ENCODE data around the gene FZD10. TPM values are rescaled to one million over a fixed set of nuclear protein-coding genes. Genes with fewer than 3 reads are reported as not detected.

The FZD10 gene
- total and polyA plus RNA-seq, 2 of the 8 experiments (the other 6 are each of a cell fraction or from before 2014, with no cell fraction given): 0.11 to 0.60 TPM

DNA sequence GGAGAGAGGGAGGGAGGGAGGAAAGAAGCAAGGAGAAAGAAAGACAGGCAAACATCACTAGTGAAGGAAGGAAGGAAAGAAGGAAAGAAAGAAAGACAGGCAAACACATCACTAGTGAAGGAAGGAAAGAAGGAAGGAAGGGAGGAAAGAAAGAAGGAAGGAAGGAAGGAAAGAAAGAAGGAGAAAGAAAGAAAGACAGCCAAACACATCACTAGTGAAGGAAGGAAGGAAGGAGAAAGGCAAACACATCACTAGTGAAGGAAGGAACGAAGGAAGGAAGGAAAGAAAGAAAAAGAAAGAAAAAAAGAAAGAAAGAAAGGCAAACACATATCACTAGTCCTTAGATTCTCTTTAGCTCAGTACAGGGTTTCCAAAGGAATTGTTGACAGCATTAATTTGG, 5.3 kb downstream of the FZD10 start (continued):
- TF ChIP-seq SIX5 (IDR thresholded peaks at IDR 0.05; ENCODE audit: low read depth, low read length): no peak
- no peak for TF ChIP-seq EZH2 (IDR thresholded peaks at IDR 0.05; ENCODE audit: low read depth, low read length, severe bottlenecking)
- TF ChIP-seq CBX8 (IDR thresholded peaks at IDR 0.05; ENCODE audit: borderline replicate concordance, low read depth, low read length): no peak
- TF ChIP-seq, protein P1, sequence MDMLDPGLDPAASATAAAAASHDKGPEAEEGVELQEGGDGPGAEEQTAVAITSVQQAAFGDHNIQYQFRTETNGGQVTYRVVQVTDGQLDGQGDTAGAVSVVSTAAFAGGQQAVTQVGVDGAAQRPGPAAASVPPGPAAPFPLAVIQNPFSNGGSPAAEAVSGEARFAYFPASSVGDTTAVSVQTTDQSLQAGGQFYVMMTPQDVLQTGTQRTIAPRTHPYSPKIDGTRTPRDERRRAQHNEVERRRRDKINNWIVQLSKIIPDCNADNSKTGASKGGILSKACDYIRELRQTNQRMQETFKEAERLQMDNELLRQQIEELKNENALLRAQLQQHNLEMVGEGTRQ (IDR thresholded peaks at IDR 0.05; ENCODE audit: low read length): no peak
- no peak for TF ChIP-seq GABPA (IDR thresholded peaks at IDR 0.05; ENCODE audit: borderline replicate concordance, insufficient read depth, low read length)
- TF ChIP-seq CREB1 (IDR thresholded peaks at IDR 0.05): no peak
- TF ChIP-seq CTBP2 (IDR thresholded peaks at IDR 0.05; ENCODE audit: borderline replicate concordance, insufficient read depth, insufficient read length, low read length): no peak
